DND-41 (cell line): ENCODE data around the gene LRRC66.

Experiments used
- EZH2 ChIP-seq: IDR thresholded peaks from 3 replicates; pipeline ENCODE4 v1.6.1; 2012; ENCODE audit warnings: borderline replicate concordance, low read depth, mild to moderate bottlenecking, moderate library complexity, low read length, inconsistent platforms; ENCODE audit not compliant: severe bottlenecking
- TF ChIP-seq, protein P1 (sequence below): IDR thresholded peaks from 2 replicates; pipeline ENCODE4 v1.5.1; 2012; ENCODE audit warnings: borderline replicate concordance, low read length, moderate library complexity, mild to moderate bottlenecking; ENCODE audit not compliant: poor library complexity, severe bottlenecking; ENCODE audit errors: extremely low read depth

DNA sequence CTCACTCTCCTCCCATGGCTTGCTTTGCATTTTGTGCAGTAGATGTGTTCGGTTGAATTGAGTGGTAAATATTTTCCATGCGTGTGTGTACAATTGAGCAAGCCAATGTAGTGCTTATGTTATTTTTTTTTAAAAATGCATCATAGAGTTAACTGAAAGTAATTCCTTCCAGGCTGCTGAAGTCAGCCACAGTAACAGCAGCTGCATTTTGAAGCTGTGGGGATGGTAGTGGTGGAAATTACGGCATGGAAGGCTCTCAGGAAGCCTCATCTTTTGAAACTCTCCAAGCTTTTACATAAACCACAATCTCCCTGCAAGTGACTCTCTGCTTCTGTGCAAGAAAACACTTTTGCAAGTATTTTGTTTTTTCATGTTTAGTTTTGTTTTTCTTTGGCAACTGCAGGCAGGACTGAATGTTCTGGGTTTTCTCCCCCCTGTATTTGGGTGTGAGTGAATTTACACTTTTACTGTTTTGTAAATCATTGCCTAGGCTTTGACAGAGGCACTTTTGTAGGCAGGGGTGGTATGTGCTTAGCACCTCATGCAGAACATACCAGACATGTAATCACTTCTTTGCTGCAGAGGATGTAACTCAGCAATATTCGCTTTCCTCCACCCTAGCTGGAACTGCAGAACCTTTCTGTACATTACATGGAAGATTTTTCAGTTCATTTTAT is 56.2 kb downstream of the LRRC66 start:
- TF ChIP-seq, protein P1, sequence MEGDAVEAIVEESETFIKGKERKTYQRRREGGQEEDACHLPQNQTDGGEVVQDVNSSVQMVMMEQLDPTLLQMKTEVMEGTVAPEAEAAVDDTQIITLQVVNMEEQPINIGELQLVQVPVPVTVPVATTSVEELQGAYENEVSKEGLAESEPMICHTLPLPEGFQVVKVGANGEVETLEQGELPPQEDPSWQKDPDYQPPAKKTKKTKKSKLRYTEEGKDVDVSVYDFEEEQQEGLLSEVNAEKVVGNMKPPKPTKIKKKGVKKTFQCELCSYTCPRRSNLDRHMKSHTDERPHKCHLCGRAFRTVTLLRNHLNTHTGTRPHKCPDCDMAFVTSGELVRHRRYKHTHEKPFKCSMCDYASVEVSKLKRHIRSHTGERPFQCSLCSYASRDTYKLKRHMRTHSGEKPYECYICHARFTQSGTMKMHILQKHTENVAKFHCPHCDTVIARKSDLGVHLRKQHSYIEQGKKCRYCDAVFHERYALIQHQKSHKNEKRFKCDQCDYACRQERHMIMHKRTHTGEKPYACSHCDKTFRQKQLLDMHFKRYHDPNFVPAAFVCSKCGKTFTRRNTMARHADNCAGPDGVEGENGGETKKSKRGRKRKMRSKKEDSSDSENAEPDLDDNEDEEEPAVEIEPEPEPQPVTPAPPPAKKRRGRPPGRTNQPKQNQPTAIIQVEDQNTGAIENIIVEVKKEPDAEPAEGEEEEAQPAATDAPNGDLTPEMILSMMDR, result no peak
- TF ChIP-seq EZH2, result no peak
